ENCODE measurements around the gene ELP4.
"Not testable (repeated sequence)": the region's sequence is repeated elsewhere in the genome, so short reads cannot be mapped to it uniquely, and the experiment has no call there.

The ELP4 gene

GRCh38 chr11:31646216-31646615 lies 136.6 kb downstream of the ELP4 start:
- no peak for DNase-seq

- DNase-seq = no peak
These were observed 139.8 kb downstream of the ELP4 start for GRCh38 chr11:31649129-31649966.

GRCh38 chr11:31651208-31651607 lies 141.6 kb downstream of the ELP4 start:
- no peak for DNase-seq

- DNase-seq = no peak
These were observed 142.3 kb downstream of the ELP4 start for GRCh38 chr11:31651822-31652221.

- DNase-seq = no peak
These were observed 143.0 kb downstream of the ELP4 start for GRCh38 chr11:31652528-31652927.

GRCh38 chr11:31655483-31655882 lies 145.9 kb downstream of the ELP4 start:
- DNase-seq = no peak

- DNase-seq = no peak
These were observed 146.5 kb downstream of the ELP4 start for GRCh38 chr11:31656051-31656450.

- DNase-seq = no peak
These were observed 147.5 kb downstream of the ELP4 start for GRCh38 chr11:31657091-31657490.

GRCh38 chr11:31664129-31664528 lies 154.6 kb downstream of the ELP4 start:
- DNase-seq = no peak

GRCh38 chr11:31664954-31665353 lies 155.4 kb downstream of the ELP4 start:
- DNase-seq = no peak

- DNase-seq = no peak
These were observed 162.1 kb downstream of the ELP4 start for GRCh38 chr11:31671681-31672080.

- DNase-seq = not testable (repeated sequence)
These were observed 163.5 kb downstream of the ELP4 start for GRCh38 chr11:31673108-31673507.

GRCh38 chr11:31676280-31676982 lies 166.9 kb downstream of the ELP4 start:
- no peak for DNase-seq

- no peak for DNase-seq
These were observed 171.2 kb downstream of the ELP4 start for GRCh38 chr11:31680770-31681169.

- DNase-seq = no peak
These were observed 177.7 kb downstream of the ELP4 start for GRCh38 chr11:31687256-31687655.

- DNase-seq = no peak
These were observed 178.3 kb downstream of the ELP4 start for GRCh38 chr11:31687861-31688260.

GRCh38 chr11:31689559-31689958 lies 180.0 kb downstream of the ELP4 start:
- no peak for DNase-seq

- DNase-seq = no peak
These were observed 180.5 kb downstream of the ELP4 start for GRCh38 chr11:31690041-31690440.

- no peak for DNase-seq
These were observed 180.9 kb downstream of the ELP4 start for GRCh38 chr11:31690516-31690915.

- DNase-seq = no peak
These were observed 182.9 kb downstream of the ELP4 start for GRCh38 chr11:31692466-31692865.

GRCh38 chr11:31697049-31697448 lies 187.5 kb downstream of the ELP4 start:
- not testable (repeated sequence) for DNase-seq

- DNase-seq = no peak
These were observed 189.5 kb downstream of the ELP4 start for GRCh38 chr11:31699066-31699465.

- DNase-seq = no peak
These were observed 193.4 kb downstream of the ELP4 start for GRCh38 chr11:31702966-31703365.

GRCh38 chr11:31706357-31706756 lies 196.8 kb downstream of the ELP4 start:
- DNase-seq = no peak

Measured in T-helper 1 cell (primary cell).